GM12892 (cell line): ENCODE results near the gene SLAMF9.
A peak's percentile ranks its signal among the peaks of the same experiment; 100 is the strongest.

Source experiments
- POLR2A ChIP-seq: IDR thresholded peaks from 2 replicates; pipeline ENCODE4 v1.6.1; 2011; ENCODE audit warnings: low read depth, low read length, control low read depth
- POLR2AphosphoS5 ChIP-seq: IDR thresholded peaks from 2 replicates; pipeline ENCODE4 v1.6.1; 2011; ENCODE audit warnings: low read depth, low read length, control low read depth
- TAF1 ChIP-seq: IDR thresholded peaks from 2 replicates; pipeline ENCODE4 v1.6.1; 2011; ENCODE audit warnings: low read depth, mild to moderate bottlenecking, control low read depth, low read length, borderline replicate concordance

DNA sequence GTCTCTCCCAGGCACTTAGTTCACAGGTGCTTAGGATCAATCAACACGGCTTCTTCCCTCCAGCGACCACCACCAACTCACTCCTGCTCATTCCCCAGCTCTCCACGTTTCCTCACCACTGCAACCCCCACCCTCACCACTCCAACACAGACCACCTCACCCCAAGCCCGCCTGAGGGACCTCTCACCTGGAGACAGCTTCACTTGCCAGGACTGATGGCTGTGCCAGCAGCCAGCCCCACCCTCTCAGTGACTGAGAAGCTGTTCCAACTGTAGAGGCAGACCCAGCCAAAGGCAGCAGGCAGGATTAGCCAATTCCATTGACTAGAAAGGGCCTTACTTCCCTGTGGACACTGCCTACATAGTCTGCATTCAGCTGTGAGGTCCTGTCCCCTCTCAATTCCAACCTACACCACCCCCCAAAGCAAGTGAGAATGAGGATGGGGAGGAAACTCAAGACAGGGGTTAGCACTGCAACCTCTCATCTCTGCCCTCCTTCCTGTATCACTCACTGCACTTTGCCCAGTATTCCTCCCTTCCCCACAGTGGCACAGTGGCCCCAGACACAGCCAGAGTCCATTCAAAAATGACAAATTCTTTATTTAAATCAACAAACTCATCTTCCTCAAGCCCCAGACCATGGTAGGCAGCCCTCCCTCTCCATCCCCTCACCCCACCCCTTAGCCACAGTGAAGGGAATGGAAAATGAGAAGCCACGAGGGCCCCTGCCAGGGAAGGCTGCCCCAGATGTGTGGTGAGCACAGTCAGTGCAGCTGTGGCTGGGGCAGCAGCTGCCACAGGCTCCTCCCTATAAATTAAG lies 36.3 kb downstream of the SLAMF9 start:
- TF ChIP-seq POLR2AphosphoS5: peak; percentile 61
- TF ChIP-seq TAF1: no peak
- TF ChIP-seq POLR2A: no peak
